SK-N-MC (cell line): Measurements from ENCODE around the gene RAB17.

Experiments used
- DNase-seq: peaks from one replicate; pipeline ENCODE4 v3.0.0-alpha.2; 2011; ENCODE audit warnings: low read depth, low spot score
- H3K27ac ChIP-seq: fragments of 200-600 bp; sonication (generic); 2 replicates; pipeline ENCODE4 v1.5.1; 2016; ENCODE audit warnings: mixed run types
- H3K36me3 ChIP-seq: fragments of 200-600 bp; sonication (generic); 2 replicates; pipeline ENCODE4 v1.6.1; 2017; ENCODE audit warnings: antibody characterized with exemption, low read length, mixed read lengths; ENCODE audit not compliant: insufficient read depth
- H3K4me3 ChIP-seq: fragments of 200-600 bp; sonication (generic); 2 replicates; pipeline ENCODE4 v1.5.1; 2016
- H3K9ac ChIP-seq: fragments of 200-600 bp; sonication (generic); 2 replicates; pipeline ENCODE4 v1.8.0; 2017; ENCODE audit warnings: mixed run types, mixed read lengths; ENCODE audit not compliant: insufficient read length
- H3K9me3 ChIP-seq: fragments of 200-600 bp; sonication (generic); 2 replicates; pipeline ENCODE4 v1.6.1; 2017; ENCODE audit warnings: low read depth, mild to moderate bottlenecking, antibody characterized with exemption, low read length, moderate library complexity, mixed read lengths
- EZH2 ChIP-seq: fragments of 200-600 bp; sonication (generic); IDR thresholded peaks from one replicate; pipeline ENCODE4 v1.6.1; 2017; ENCODE audit warnings: antibody characterized with exemption
- FOXP2 ChIP-seq: optimal IDR thresholded peaks from 2 replicates; pipeline ENCODE3; 2011; ENCODE audit warnings: mild to moderate bottlenecking, moderate library complexity; ENCODE audit not compliant: insufficient read depth; ENCODE audit errors: extremely low read length, control extremely low read depth
- POLR2AphosphoS5 ChIP-seq: IDR thresholded peaks from 2 replicates; pipeline ENCODE4 v1.6.1; 2012; ENCODE audit warnings: mild to moderate bottlenecking, low read depth, low read length, borderline replicate concordance

Gene RAB17

GRCh38 chr2:237592425-237592980, 2.0 kb upstream of the RAB17 start:
- TF ChIP-seq EZH2: no peak
- TF ChIP-seq FOXP2: no peak
- no peak for TF ChIP-seq POLR2AphosphoS5
- H3K9me3 ChIP-seq: no peaks in the 10 kb centered on the region
- DNase-seq: no peak
- no peak overlapping the region for H3K27ac ChIP-seq
- H3K36me3 ChIP-seq: no peaks in the 10 kb centered on the region
- no peak overlapping the region for H3K9ac ChIP-seq
- no peak overlapping the region for H3K4me3 ChIP-seq

DNA sequence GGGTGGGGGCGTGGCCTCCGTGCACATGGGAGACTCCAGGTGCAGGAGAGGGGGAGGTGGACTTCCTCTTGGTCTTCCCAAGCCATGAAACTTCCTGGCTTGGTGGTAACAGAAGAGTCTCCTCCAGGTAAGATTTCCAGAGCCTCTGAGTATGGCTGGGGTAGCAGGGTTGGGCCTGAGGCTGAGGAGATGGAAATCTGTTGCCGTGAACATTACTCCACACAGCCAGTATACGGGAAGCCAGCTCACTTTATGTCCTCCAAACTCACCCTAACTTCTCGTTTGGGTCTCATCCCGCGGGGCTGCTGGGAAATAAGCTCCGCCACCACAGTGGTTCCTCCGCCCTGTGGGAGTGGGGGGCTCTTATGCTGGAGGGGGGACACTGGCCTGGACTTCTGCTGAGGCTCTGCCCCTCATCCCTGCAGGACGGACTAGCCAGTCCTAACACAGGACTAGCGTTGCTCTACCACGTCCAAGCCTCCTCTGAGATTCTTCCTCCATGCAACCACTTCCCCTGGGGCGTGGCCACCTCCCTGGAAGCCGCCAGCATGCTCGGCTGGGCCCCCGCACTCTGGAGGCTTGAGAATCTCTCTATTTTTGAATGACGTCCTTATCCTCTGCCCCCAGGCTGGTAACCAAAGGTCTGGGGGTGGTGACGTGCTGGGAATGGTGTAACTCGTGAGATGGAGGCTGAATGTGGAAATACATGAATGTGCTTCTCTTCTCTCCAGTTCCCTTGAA, 777 bp upstream of the RAB17 start:
- H3K9ac ChIP-seq: no peak overlapping the region
- H3K27ac ChIP-seq: no peak overlapping the region
- no peak overlapping the region for H3K4me3 ChIP-seq

GRCh38 chr2:237588044-237588696, 2.4 kb downstream of the RAB17 start:
- TF ChIP-seq POLR2AphosphoS5 (no peak), FOXP2 (no peak), EZH2 (no peak)
- no peak overlapping the region for H3K9ac ChIP-seq
- DNase-seq: no peak
- no peak overlapping the region for H3K27ac ChIP-seq
- no peaks in the 10 kb centered on the region for H3K36me3 ChIP-seq
- no peak overlapping the region for H3K4me3 ChIP-seq
- no peaks in the 10 kb centered on the region for H3K9me3 ChIP-seq

More for the DNA sequence above, 777 bp upstream of the RAB17 start:
- Histone ChIP-seq H3K36me3 (no peaks in the 10 kb centered on the region), H3K9me3 (no peaks in the 10 kb centered on the region)
- DNase-seq: no peak
- no peak for TF ChIP-seq FOXP2
- TF ChIP-seq POLR2AphosphoS5: no peak
- TF ChIP-seq EZH2: no peak

GRCh38 chr2:237585590-237586221, 4.8 kb downstream of the RAB17 start:
- no peak overlapping the region for H3K4me3 ChIP-seq

GRCh38 chr2:237583385-237584295, 6.9 kb downstream of the RAB17 start:
- no peak overlapping the region for H3K4me3 ChIP-seq
- no peaks in the 10 kb centered on the region for H3K9me3 ChIP-seq
- no peak for DNase-seq

More at GRCh38 chr2:237585590-237586221, 4.8 kb downstream of the RAB17 start:
- H3K9ac ChIP-seq: no peak overlapping the region
- H3K9me3 ChIP-seq: no peaks in the 10 kb centered on the region
- DNase-seq: no peak
- H3K36me3 ChIP-seq: no peaks in the 10 kb centered on the region
- TF ChIP-seq EZH2 (no peak), POLR2AphosphoS5 (no peak), FOXP2 (no peak)
- no peak overlapping the region for H3K27ac ChIP-seq

GRCh38 chr2:237581751-237582746, 8.5 kb downstream of the RAB17 start:
- no peak for DNase-seq
- no peaks in the 10 kb centered on the region for H3K36me3 ChIP-seq
- H3K27ac ChIP-seq: no peak overlapping the region
- H3K9ac ChIP-seq: no peak overlapping the region
- no peak for TF ChIP-seq POLR2AphosphoS5
- no peak for TF ChIP-seq EZH2
- no peak for TF ChIP-seq FOXP2
- no peaks in the 10 kb centered on the region for H3K9me3 ChIP-seq
- H3K4me3 ChIP-seq: no peak overlapping the region

More at GRCh38 chr2:237583385-237584295, 6.9 kb downstream of the RAB17 start:
- no peak for TF ChIP-seq EZH2
- H3K36me3 ChIP-seq: no peaks in the 10 kb centered on the region
- H3K27ac ChIP-seq: no peak overlapping the region
- no peak overlapping the region for H3K9ac ChIP-seq

DNA sequence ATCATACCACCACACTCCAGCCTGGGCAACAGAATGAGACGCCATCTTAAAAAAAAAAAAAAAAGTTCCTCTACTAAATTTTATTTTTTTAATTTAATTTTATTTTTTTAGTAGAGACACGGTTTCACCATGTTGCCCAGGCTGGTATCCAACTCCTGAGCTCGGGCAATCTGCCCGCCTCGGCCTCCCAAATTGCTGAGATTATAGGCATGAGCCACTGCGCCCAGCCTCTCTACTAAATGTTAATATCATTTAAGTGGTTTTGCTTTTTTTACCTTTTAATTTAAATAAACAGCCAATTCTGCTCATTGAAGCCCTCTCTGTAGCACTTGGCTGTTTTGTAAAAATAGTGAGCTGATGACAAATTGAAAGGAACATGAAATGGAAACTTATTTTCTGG, 9.2 kb downstream of the RAB17 start:
- Histone ChIP-seq H3K27ac (no peak overlapping the region), H3K36me3 (no peaks in the 10 kb centered on the region), H3K9ac (no peak overlapping the region)

More for the DNA sequence above, 9.2 kb downstream of the RAB17 start:
- no peak for TF ChIP-seq EZH2
- TF ChIP-seq POLR2AphosphoS5: no peak
- no peak for DNase-seq
- Histone ChIP-seq H3K9me3 (no peaks in the 10 kb centered on the region), H3K4me3 (no peak overlapping the region)
